ENCODE data around the gene SPECC1L.

DNA sequence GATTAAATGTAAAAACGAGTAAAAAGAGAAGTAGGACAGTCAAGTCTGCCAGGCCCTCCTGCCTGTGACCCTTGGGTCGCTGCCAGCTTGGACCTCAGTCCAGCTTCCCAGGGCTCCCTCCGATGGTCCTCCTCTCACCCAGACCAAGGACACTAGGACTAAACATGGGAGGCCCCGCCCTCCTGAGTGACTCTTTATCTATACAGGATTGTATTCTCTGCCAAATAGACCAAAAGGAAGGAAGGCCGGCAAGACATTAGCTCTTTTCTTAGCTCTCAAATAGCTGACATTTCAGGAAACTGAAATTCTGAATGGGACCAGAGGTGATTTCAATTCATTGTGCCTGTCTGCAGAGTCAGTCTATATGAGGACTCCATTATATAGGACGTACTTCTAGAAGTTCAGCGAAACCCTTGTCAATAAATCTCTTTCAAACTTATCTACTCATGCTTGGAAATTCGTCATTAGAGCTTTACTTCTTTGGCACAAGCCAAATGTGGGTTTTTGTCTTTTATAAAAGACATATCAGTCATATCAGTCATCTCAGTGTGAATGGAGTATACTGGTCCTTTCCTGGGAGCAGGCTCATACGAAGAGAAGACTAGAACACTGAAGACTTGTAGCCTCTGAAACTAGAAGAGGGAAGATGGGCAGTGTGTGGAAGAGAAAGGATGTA is 185.3 kb downstream of the SPECC1L start:
- TF ChIP-seq, protein P1, sequence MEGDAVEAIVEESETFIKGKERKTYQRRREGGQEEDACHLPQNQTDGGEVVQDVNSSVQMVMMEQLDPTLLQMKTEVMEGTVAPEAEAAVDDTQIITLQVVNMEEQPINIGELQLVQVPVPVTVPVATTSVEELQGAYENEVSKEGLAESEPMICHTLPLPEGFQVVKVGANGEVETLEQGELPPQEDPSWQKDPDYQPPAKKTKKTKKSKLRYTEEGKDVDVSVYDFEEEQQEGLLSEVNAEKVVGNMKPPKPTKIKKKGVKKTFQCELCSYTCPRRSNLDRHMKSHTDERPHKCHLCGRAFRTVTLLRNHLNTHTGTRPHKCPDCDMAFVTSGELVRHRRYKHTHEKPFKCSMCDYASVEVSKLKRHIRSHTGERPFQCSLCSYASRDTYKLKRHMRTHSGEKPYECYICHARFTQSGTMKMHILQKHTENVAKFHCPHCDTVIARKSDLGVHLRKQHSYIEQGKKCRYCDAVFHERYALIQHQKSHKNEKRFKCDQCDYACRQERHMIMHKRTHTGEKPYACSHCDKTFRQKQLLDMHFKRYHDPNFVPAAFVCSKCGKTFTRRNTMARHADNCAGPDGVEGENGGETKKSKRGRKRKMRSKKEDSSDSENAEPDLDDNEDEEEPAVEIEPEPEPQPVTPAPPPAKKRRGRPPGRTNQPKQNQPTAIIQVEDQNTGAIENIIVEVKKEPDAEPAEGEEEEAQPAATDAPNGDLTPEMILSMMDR (IDR thresholded peaks at IDR 0.05; ENCODE audit: insufficient read depth, low read length, poor library complexity, severe bottlenecking), result no peak
- TF ChIP-seq EZH2phosphoT487 (conservative IDR thresholded peaks at IDR 0.05; ENCODE audit: low read length), result no peak

Data from SU-DHL-6 (cell line).